GM13976 (cell line): Measurements from ENCODE around the gene PLXNC1.

Experiments
- DNase-seq: peaks from one replicate; pipeline ENCODE4 v3.0.0; 2012; ENCODE audit warnings: low spot score
- in situ Hi-C: fragments of 300-500 bp; cut with MboI; formaldehyde crosslinking; loops from one replicate; pipeline ENCODE4 v1.12.0; 2022; ENCODE audit warnings: low sequenced_read_pairs, mixed read lengths, inconsistent platforms; ENCODE audit not compliant: unreplicated experiment
- TF ChIP-seq, protein P1 (sequence below): IDR thresholded peaks from 2 replicates; pipeline ENCODE4 v1.5.1; 2012; ENCODE audit warnings: borderline replicate concordance, mild to moderate bottlenecking; ENCODE audit not compliant: insufficient read depth; ENCODE audit errors: extremely low read depth, missing control alignments, control extremely low read depth

PLXNC1 gene

DNA sequence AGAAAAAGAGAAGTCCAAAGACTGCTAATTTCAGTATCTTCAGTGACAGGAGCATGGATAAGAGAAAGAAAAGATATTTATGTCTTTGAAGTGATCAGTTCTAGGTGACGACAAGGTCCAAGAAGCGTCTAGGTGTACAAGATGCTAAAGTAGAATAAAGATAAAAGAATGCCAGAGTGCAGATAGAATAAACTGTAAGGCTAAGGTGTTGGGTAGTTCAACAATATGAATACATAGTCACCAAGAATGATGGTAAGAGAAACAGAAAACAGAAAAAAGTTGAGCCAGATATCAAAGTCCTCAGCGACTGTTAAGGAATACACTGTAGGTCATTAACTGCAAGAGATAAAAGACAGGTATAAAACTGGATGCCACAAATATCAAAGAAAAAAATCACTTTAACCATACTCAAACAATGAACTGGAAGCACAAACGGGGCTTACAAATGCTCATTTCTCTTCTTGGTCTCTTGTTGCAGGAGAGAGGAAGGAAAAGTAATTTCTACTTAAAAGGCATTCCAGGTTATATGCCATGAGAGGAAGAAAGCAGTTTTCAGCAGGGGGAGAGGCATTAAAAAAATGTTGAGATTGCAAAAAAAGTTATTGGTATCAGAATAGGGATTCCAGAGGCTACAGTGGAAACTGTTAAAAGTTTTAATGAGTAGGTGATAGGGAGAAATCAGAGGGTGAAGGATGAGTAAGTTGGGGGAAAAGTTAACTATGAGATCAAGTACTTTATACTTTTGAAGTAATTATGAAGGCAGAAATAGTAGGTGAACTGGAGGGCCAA, 189.8 kb downstream of the PLXNC1 start:
- TF ChIP-seq, protein P1, sequence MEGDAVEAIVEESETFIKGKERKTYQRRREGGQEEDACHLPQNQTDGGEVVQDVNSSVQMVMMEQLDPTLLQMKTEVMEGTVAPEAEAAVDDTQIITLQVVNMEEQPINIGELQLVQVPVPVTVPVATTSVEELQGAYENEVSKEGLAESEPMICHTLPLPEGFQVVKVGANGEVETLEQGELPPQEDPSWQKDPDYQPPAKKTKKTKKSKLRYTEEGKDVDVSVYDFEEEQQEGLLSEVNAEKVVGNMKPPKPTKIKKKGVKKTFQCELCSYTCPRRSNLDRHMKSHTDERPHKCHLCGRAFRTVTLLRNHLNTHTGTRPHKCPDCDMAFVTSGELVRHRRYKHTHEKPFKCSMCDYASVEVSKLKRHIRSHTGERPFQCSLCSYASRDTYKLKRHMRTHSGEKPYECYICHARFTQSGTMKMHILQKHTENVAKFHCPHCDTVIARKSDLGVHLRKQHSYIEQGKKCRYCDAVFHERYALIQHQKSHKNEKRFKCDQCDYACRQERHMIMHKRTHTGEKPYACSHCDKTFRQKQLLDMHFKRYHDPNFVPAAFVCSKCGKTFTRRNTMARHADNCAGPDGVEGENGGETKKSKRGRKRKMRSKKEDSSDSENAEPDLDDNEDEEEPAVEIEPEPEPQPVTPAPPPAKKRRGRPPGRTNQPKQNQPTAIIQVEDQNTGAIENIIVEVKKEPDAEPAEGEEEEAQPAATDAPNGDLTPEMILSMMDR: no peak
- DNase-seq: no peak
- in situ Hi-C loops: no loop called here

DNA sequence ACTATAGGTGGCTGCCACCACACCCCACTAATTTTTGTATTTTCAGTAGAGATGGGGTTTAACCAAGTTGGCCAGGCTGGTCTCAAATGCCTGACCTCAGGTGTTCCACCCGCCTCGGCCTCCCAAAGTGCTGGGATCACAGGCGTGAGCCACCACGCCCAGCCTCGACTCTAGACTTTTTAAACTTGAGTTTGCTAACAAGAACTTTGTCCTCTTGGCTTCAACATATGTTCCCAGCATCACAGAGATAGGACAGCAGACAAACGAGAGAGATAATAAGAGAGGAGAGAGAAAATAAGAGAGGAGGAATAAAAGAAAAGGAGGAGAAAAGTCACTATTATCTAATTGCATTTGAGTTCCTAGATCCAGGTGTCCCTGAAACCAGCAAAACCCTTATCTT, 192.2 kb downstream of the PLXNC1 start:
- TF ChIP-seq, protein P1: no peak
- no peak for DNase-seq
- in situ Hi-C loops: no loop called here

DNA sequence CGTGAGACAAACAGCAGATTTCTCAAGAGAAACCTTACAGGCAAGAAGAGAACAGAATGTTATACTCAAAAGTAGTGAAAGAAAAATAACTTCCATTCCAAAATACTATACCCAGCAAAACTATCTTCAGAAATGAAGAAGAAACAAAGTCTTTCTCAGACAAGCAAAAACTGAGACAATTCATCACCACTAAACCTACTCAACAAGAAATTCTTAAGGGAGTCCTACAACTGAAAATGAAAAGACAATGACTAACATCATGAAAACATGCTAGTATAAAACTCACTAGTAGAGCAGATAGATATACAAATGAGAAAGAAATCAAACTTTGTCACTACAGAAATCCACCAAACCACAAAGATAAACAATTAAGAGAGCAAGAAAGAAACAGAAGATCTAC, 204.8 kb downstream of the PLXNC1 start:
- no peak for DNase-seq
- TF ChIP-seq, protein P1: no peak
- in situ Hi-C loops: no loop called here
